K562 (cell line): ENCODE data around the gene CAPN14.

Source experiments
- ESRRA ChIP-seq: fragments of 450-650 bp; IDR thresholded peaks from 2 replicates; pipeline ENCODE4 v1.6.1; 2014; ENCODE audit warnings: low read depth, mild to moderate bottlenecking, moderate library complexity, borderline replicate concordance
- EZH2 ChIP-seq: IDR thresholded peaks from 2 replicates; pipeline ENCODE4 v1.6.1; 2012; ENCODE audit warnings: low read depth, mild to moderate bottlenecking, inconsistent platforms, low read length, borderline replicate concordance
- FOXA1 ChIP-seq: fragments of 450-650 bp; IDR thresholded peaks from 2 replicates; pipeline ENCODE4 v1.6.1; 2016; ENCODE audit warnings: mild to moderate bottlenecking, borderline replicate concordance
- FOXA3 ChIP-seq, 2 experiments: fragments of 450-650 bp in 1 of 2; sonication (generic) in 1 of 2; formaldehyde crosslinking; IDR thresholded peaks in 1 of 2; conservative IDR thresholded peaks in 1 of 2; 2 replicates each; pipeline versions ENCODE4 v1.4.0 to v1.8.0; 2020 to 2022; ENCODE audit warnings: mild to moderate bottlenecking in 2 of 2, missing genetic modification reagents in 1 of 2
- FOXM1 ChIP-seq, 2 experiments: fragments of 450-650 bp in 1 of 2; sonication (generic) in 1 of 2; formaldehyde crosslinking in 1 of 2; IDR thresholded peaks; 2 replicates each; pipeline versions ENCODE4 v1.6.1 to v1.9.0; 2017 to 2022; ENCODE audit warnings: low read depth in 2 of 2, mild to moderate bottlenecking in 2 of 2, missing genetic modification reagents in 1 of 2, moderate library complexity in 1 of 2
- NFIX ChIP-seq: fragments of 250-450 bp; sonication (Bioruptor Pico); IDR thresholded peaks from 2 replicates; pipeline ENCODE4 v1.4.0; 2020; ENCODE audit warnings: low read depth, mild to moderate bottlenecking, moderate library complexity
- NR1H2 ChIP-seq: sonication (generic); formaldehyde crosslinking; IDR thresholded peaks from 2 replicates; pipeline ENCODE4 v1.4.0; 2020; ENCODE audit warnings: mild to moderate bottlenecking, missing genetic modification reagents
- PTTG1 ChIP-seq: fragments of 450-650 bp; IDR thresholded peaks from 2 replicates; pipeline ENCODE4 v1.6.1; 2016; ENCODE audit warnings: low read depth, mild to moderate bottlenecking, missing genetic modification characterization, missing compliant biosample characterization
- TARDBP ChIP-seq: fragments of 450-650 bp; IDR thresholded peaks from 2 replicates; pipeline ENCODE4 v1.6.1; 2016
- TBL1XR1 ChIP-seq, 2 experiments: IDR thresholded peaks; 2 replicates each; pipeline ENCODE4 v1.6.1; 2012; ENCODE audit warnings: improper control_type of control experiment in 2 of 2, low read length in 2 of 2, mild to moderate bottlenecking in 1 of 2
- ZNF184 ChIP-seq: sonication (generic); formaldehyde crosslinking; IDR thresholded peaks from 2 replicates; pipeline ENCODE4 v1.5.0; 2020; ENCODE audit warnings: missing genetic modification reagents
- TF ChIP-seq, protein P1 (sequence below), 3 experiments: IDR thresholded peaks in 2 of 3; conservative IDR thresholded peaks in 1 of 3; 2 replicates each; pipeline ENCODE4 v1.5.1; 2011 to 2012; ENCODE audit warnings: low read length in 3 of 3, mild to moderate bottlenecking in 3 of 3, control low read depth in 2 of 3, improper control_type of control experiment in 1 of 3, inconsistent platforms in 1 of 3, low read depth in 1 of 3, mixed read lengths in 1 of 3, moderate library complexity in 1 of 3; ENCODE audit not compliant: insufficient read depth in 2 of 3
- TF ChIP-seq, protein P2 (sequence below): IDR thresholded peaks from 3 replicates; pipeline ENCODE4 v1.6.1; 2011; ENCODE audit warnings: borderline replicate concordance, mild to moderate bottlenecking; ENCODE audit not compliant: insufficient read length, insufficient read depth
- TF ChIP-seq, protein P3 (sequence below): sonication (generic); formaldehyde crosslinking; IDR thresholded peaks from 2 replicates; pipeline ENCODE4 v1.8.1; 2023; ENCODE audit warnings: mild to moderate bottlenecking, missing genetic modification reagents

DNA sequence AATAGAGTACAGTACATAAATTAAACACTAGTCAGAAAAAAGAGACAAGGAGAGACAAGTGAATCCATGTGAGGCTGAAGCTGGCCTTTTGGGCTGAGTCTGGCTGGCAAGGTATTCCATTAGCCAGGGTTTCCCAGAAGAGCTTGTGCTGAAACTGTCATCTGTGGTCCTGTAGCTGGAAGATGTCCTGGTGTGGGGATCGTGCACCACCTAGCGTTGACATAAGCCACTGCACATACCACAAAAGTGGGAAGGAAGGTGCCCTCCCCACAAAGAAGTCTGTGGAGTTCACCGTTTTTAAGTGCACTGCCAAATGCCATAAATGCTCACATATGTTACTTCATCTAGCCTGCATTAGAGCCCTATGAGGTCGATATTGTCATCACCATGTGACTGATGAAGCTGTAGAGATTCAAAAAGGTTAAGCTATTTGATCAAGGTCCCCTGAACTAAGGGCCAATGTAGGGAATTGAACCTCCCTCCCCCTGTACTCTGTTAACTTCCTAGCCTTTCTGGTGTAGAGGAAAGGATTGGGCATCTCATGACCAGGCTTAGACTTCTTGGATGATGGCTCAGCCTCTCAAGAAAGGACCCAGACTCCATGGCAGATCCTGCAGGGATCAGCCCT lies 47.1 kb downstream of the CAPN14 start:
- TF ChIP-seq FOXM1 (IDR thresholded peaks at IDR 0.05; ENCODE audit: low read depth) (no peak), FOXM1 (CRISPR knock-in tag; IDR thresholded peaks at IDR 0.05; ENCODE audit: low read depth) (no peak), FOXA3 (CRISPR knock-in tag; conservative IDR thresholded peaks at IDR 0.05 in 1 of 2, IDR thresholded peaks at IDR 0.05 in 1 of 2) (no peak), TARDBP (no peak), ZNF184 (CRISPR knock-in tag) (no peak), ESRRA (no peak; the same call in 1 of the 2 replicates), NFIX (no peak), PTTG1 (no peak), FOXA1 (no peak), EZH2 (no peak), NR1H2 (no peak), TBL1XR1 (IDR thresholded peaks at IDR 0.05; ENCODE audit: low read length in 2 of 2) (no peak)
- TF ChIP-seq, protein P1, sequence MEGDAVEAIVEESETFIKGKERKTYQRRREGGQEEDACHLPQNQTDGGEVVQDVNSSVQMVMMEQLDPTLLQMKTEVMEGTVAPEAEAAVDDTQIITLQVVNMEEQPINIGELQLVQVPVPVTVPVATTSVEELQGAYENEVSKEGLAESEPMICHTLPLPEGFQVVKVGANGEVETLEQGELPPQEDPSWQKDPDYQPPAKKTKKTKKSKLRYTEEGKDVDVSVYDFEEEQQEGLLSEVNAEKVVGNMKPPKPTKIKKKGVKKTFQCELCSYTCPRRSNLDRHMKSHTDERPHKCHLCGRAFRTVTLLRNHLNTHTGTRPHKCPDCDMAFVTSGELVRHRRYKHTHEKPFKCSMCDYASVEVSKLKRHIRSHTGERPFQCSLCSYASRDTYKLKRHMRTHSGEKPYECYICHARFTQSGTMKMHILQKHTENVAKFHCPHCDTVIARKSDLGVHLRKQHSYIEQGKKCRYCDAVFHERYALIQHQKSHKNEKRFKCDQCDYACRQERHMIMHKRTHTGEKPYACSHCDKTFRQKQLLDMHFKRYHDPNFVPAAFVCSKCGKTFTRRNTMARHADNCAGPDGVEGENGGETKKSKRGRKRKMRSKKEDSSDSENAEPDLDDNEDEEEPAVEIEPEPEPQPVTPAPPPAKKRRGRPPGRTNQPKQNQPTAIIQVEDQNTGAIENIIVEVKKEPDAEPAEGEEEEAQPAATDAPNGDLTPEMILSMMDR (IDR thresholded peaks at IDR 0.05 in 2 of 3, conservative IDR thresholded peaks at IDR 0.05 in 1 of 3; ENCODE audit: insufficient read depth in 2 of 3, low read depth in 1 of 3, low read length in 3 of 3), result peak; percentile 88 to 90 (median 88)
- TF ChIP-seq, protein P2, sequence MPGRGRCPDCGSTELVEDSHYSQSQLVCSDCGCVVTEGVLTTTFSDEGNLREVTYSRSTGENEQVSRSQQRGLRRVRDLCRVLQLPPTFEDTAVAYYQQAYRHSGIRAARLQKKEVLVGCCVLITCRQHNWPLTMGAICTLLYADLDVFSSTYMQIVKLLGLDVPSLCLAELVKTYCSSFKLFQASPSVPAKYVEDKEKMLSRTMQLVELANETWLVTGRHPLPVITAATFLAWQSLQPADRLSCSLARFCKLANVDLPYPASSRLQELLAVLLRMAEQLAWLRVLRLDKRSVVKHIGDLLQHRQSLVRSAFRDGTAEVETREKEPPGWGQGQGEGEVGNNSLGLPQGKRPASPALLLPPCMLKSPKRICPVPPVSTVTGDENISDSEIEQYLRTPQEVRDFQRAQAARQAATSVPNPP, result no peak
- TF ChIP-seq, protein P3, sequence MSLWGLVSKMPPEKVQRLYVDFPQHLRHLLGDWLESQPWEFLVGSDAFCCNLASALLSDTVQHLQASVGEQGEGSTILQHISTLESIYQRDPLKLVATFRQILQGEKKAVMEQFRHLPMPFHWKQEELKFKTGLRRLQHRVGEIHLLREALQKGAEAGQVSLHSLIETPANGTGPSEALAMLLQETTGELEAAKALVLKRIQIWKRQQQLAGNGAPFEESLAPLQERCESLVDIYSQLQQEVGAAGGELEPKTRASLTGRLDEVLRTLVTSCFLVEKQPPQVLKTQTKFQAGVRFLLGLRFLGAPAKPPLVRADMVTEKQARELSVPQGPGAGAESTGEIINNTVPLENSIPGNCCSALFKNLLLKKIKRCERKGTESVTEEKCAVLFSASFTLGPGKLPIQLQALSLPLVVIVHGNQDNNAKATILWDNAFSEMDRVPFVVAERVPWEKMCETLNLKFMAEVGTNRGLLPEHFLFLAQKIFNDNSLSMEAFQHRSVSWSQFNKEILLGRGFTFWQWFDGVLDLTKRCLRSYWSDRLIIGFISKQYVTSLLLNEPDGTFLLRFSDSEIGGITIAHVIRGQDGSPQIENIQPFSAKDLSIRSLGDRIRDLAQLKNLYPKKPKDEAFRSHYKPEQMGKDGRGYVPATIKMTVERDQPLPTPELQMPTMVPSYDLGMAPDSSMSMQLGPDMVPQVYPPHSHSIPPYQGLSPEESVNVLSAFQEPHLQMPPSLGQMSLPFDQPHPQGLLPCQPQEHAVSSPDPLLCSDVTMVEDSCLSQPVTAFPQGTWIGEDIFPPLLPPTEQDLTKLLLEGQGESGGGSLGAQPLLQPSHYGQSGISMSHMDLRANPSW, result no peak
